ENCODE measurements around the gene LDB2.

GRCh38 chr4:16908377-16909021, 10.1 kb upstream of the LDB2 start:
- no peak for TF ChIP-seq TAF1 (IDR thresholded peaks at IDR 0.05; ENCODE audit: low read depth)
- no peak for TF ChIP-seq EP300 (IDR thresholded peaks at IDR 0.05; ENCODE audit: borderline replicate concordance)
- no peak for TF ChIP-seq REST (IDR thresholded peaks at IDR 0.05; ENCODE audit: low read depth)
